H9 (cell line): ENCODE measurements around the gene EPS8L1. TPM values are rescaled to one million over a fixed set of nuclear protein-coding genes. Genes with fewer than 3 reads are reported as not detected.

Experiments
- DNase-seq: peaks from one replicate; pipeline ENCODE4 v3.0.0-alpha.2; 2017
- H2AFZ ChIP-seq: one replicate; pipeline ENCODE4 v1.6.1; 2013; ENCODE audit warnings: mild to moderate bottlenecking, low read length, control low read depth, moderate library complexity
- H2AK5ac ChIP-seq: 2 replicates; pipeline ENCODE4 v1.6.1; 2013; ENCODE audit warnings: low read length, control low read depth, mixed read lengths; ENCODE audit not compliant: insufficient read length
- H2BK120ac ChIP-seq: one replicate; pipeline ENCODE4 v1.6.1; 2013; ENCODE audit warnings: low read depth, mild to moderate bottlenecking, low read length, control low read depth, inconsistent platforms; ENCODE audit not compliant: poor library complexity, severe bottlenecking
- H2BK12ac ChIP-seq: 2 replicates; pipeline ENCODE4 v1.6.1; 2013; ENCODE audit warnings: low read length, control low read depth, mixed read lengths, low read depth; ENCODE audit not compliant: insufficient read length
- H2BK15ac ChIP-seq: 2 replicates; pipeline ENCODE4 v1.6.1; 2013; ENCODE audit warnings: low read depth, low read length, control low read depth
- H2BK20ac ChIP-seq: one replicate; pipeline ENCODE4 v1.6.1; 2013; ENCODE audit warnings: low read depth, mild to moderate bottlenecking, low read length, control low read depth, inconsistent platforms; ENCODE audit not compliant: poor library complexity, severe bottlenecking
- H2BK5ac ChIP-seq: 2 replicates; pipeline ENCODE4 v1.6.1; 2013; ENCODE audit warnings: low read length, control low read depth, mixed read lengths; ENCODE audit not compliant: insufficient read length
- H3K14ac ChIP-seq: 2 replicates; pipeline ENCODE4 v1.6.1; 2013; ENCODE audit warnings: low read length, control low read depth; ENCODE audit not compliant: insufficient read depth
- H3K18ac ChIP-seq: 2 replicates; pipeline ENCODE4 v1.6.1; 2013; ENCODE audit warnings: low read depth, mild to moderate bottlenecking, mixed read lengths, low read length, control low read depth; ENCODE audit not compliant: insufficient read length
- H3K23ac ChIP-seq: 2 replicates; pipeline ENCODE4 v1.6.1; 2013; ENCODE audit warnings: low read length, control low read depth, mixed read lengths, low read depth; ENCODE audit not compliant: insufficient read length
- H3K23me2 ChIP-seq: 2 replicates; pipeline ENCODE4 v1.6.1; 2013; ENCODE audit warnings: low read depth, mild to moderate bottlenecking, mixed read lengths, low read length, control low read depth; ENCODE audit not compliant: insufficient read length, poor library complexity, severe bottlenecking
- H3K27ac ChIP-seq: 2 replicates; pipeline ENCODE4 v1.5.1; 2013; ENCODE audit warnings: low read length, control low read depth, mixed read lengths, low read depth; ENCODE audit not compliant: insufficient read length
- H3K27me3 ChIP-seq: 2 replicates; pipeline ENCODE4 v1.6.1; 2013; ENCODE audit warnings: low read length, control low read depth, inconsistent platforms; ENCODE audit not compliant: insufficient read depth
- H3K4ac ChIP-seq: 2 replicates; pipeline ENCODE4 v1.6.1; 2013; ENCODE audit warnings: low read depth, mild to moderate bottlenecking, control low read depth, inconsistent platforms, low read length, moderate library complexity
- H3K4me1 ChIP-seq: 2 replicates; pipeline ENCODE4 v1.6.1; 2013; ENCODE audit warnings: low read length, control low read depth, inconsistent platforms; ENCODE audit not compliant: insufficient read depth
- H3K4me2 ChIP-seq: 2 replicates; pipeline ENCODE4 v1.6.1; 2013; ENCODE audit warnings: low read length, control low read depth, mixed read lengths; ENCODE audit not compliant: insufficient read length, insufficient read depth
- H3K56ac ChIP-seq: 2 replicates; pipeline ENCODE4 v1.6.1; 2013; ENCODE audit warnings: low read depth, mild to moderate bottlenecking, mixed read lengths, low read length, control low read depth; ENCODE audit not compliant: insufficient read length
- H3K79me1 ChIP-seq: 2 replicates; pipeline ENCODE4 v1.6.1; 2013; ENCODE audit warnings: low read depth, mild to moderate bottlenecking, moderate library complexity, low read length, control low read depth, inconsistent platforms; ENCODE audit not compliant: insufficient read depth, poor library complexity, severe bottlenecking
- H3K79me2 ChIP-seq: 2 replicates; pipeline ENCODE4 v1.6.1; 2013; ENCODE audit warnings: low read length, control low read depth, inconsistent platforms; ENCODE audit not compliant: insufficient read depth
- H3K9ac ChIP-seq: 2 replicates; pipeline ENCODE4 v1.6.1; 2013; ENCODE audit warnings: low read length, control low read depth, mixed read lengths; ENCODE audit not compliant: insufficient read length; ENCODE audit errors: extremely low read depth
- H3K9me3 ChIP-seq: one replicate; pipeline ENCODE4 v1.6.1; 2013; ENCODE audit warnings: low read depth, low read length, inconsistent platforms; ENCODE audit not compliant: control insufficient read depth
- H3T11ph ChIP-seq: one replicate; pipeline ENCODE4 v1.6.1; 2013; ENCODE audit warnings: mild to moderate bottlenecking, low read length, control low read depth, inconsistent platforms
- H4K20me1 ChIP-seq: one replicate; pipeline ENCODE4 v1.6.1; 2013; ENCODE audit not compliant: control insufficient read depth, insufficient read length, insufficient read depth
- H4K5ac ChIP-seq: 2 replicates; pipeline ENCODE4 v1.6.1; 2013; ENCODE audit warnings: low read depth, mild to moderate bottlenecking, mixed read lengths, low read length, control low read depth; ENCODE audit not compliant: insufficient read length
- H4K8ac ChIP-seq: replicated peaks from 2 replicates; pipeline ENCODE4 v1.6.1; 2013; ENCODE audit warnings: low read length, control low read depth, mixed read lengths, low read depth; ENCODE audit not compliant: insufficient read length
- H4K91ac ChIP-seq: 2 replicates; pipeline ENCODE4 v1.6.1; 2013; ENCODE audit warnings: low read depth, mild to moderate bottlenecking, moderate library complexity, mixed read lengths, low read length, control low read depth; ENCODE audit not compliant: insufficient read length
- H3K27ac Mint-ChIP-seq, 3 experiments: 2 replicates in 2 of 3; 3 replicates in 1 of 3; pipeline ENCODE4 v1.8.0; 2020 to 2021; ENCODE audit warnings: mixed read lengths in 3 of 3, mild to moderate bottlenecking in 1 of 3, moderate library complexity in 1 of 3
- H3K27me3 Mint-ChIP-seq: 2 replicates; pipeline ENCODE4 v1.8.0; 2021; ENCODE audit warnings: low read depth, mild to moderate bottlenecking, moderate library complexity, mixed read lengths
- H3K36me3 Mint-ChIP-seq, 3 experiments: 2 replicates in 2 of 3; 3 replicates in 1 of 3; pipeline ENCODE4 v1.8.0; 2020 to 2021; ENCODE audit warnings: low read depth in 3 of 3, mixed read lengths in 3 of 3; ENCODE audit not compliant: insufficient read depth in 1 of 3
- H3K4me1 Mint-ChIP-seq, 2 experiments: 2 replicates each; pipeline ENCODE4 v1.8.0; 2020; ENCODE audit warnings: mixed read lengths in 2 of 2
- H3K4me3 Mint-ChIP-seq, 2 experiments: 2 replicates in 1 of 2; 3 replicates in 1 of 2; pipeline ENCODE4 v1.8.0; 2020 to 2021; ENCODE audit warnings: mild to moderate bottlenecking in 2 of 2, mixed read lengths in 2 of 2, moderate library complexity in 1 of 2
- H3K9me3 Mint-ChIP-seq, 2 experiments: 2 replicates in 1 of 2; 3 replicates in 1 of 2; pipeline ENCODE4 v1.8.0; 2020; ENCODE audit warnings: mild to moderate bottlenecking in 2 of 2, mixed read lengths in 2 of 2, moderate library complexity in 1 of 2
- CTCF ChIP-seq: fragments of 200-600 bp; sonication (generic); conservative IDR thresholded peaks from 3 replicates; pipeline ENCODE4 v1.8.0; 2021; ENCODE audit warnings: antibody characterized with exemption, mild to moderate bottlenecking
- WGBS: extraction: QIAGEN DNeasy Blood & Tissue Kit; methylation state at CpG from one replicate; pipeline ENCODE4 v1.1.7; 2013; ENCODE audit warnings: missing lambda C conversion rate, low lambda C conversion rate, mixed read lengths; ENCODE audit not compliant: insufficient read length; ENCODE audit errors: extremely low coverage; 5-methylcytosine and 5-hydroxymethylcytosine counted together
- total RNA-seq: library from RNA; stranded (reverse); gene quantifications from 2 replicates; pipeline ENCODE4 v1.2.1, GENCODE V29; 2021

Gene EPS8L1
- total RNA-seq, 1 experiment from 2014 or later: 24.0 TPM

- H3K9ac ChIP-seq: no peak overlapping the region
- no peak overlapping the region for H4K8ac ChIP-seq
- no peak overlapping the region for H3T11ph ChIP-seq
- H2BK5ac ChIP-seq: no peak overlapping the region
- H3K23ac ChIP-seq: no peak overlapping the region
- H3K9me3 Mint-ChIP-seq: peaks cover 5% of the 10 kb centered on the region in 2 experiments; a peak in 4 of 5 replicates
- no peak overlapping the region for H3K18ac ChIP-seq
- H3K4me1 ChIP-seq: peaks cover 9% of the 10 kb centered on the region
- no peaks in the 10 kb centered on the region for H3K9me3 ChIP-seq
- H3K4me3 Mint-ChIP-seq: no peak overlapping the region
- no peak overlapping the region for H2AK5ac ChIP-seq
- no peak for DNase-seq
- H3K14ac ChIP-seq: no peak overlapping the region
- H3K27ac Mint-ChIP-seq: no peak overlapping the region
- no peaks in the 10 kb centered on the region for H3K79me1 ChIP-seq
- peaks cover 8% of the 10 kb centered on the region for H3K23me2 ChIP-seq
- H4K5ac ChIP-seq: no peak overlapping the region
- H3K27ac ChIP-seq: no peak overlapping the region
- H3K56ac ChIP-seq: no peak overlapping the region
- WGBS: no CpG with 5 or more reads among the region's 8 CpGs
- H2BK15ac ChIP-seq: no peak overlapping the region
- no peaks in the 10 kb centered on the region for H3K79me2 ChIP-seq
- H4K91ac ChIP-seq: no peak overlapping the region
- peaks cover 25 to 33% of the 10 kb centered on the region in 2 experiments for H3K4me1 Mint-ChIP-seq
- H3K4ac ChIP-seq: no peak overlapping the region
- H3K36me3 Mint-ChIP-seq: no peaks in the 10 kb centered on the region
- H2BK12ac ChIP-seq: no peak overlapping the region
- no peak for TF ChIP-seq CTCF
- no peak overlapping the region for H2BK120ac ChIP-seq
- peaks cover 94% of the 10 kb centered on the region for H3K27me3 Mint-ChIP-seq
- no peak overlapping the region for H2BK20ac ChIP-seq
- H4K20me1 ChIP-seq: no peaks in the 10 kb centered on the region
- no peak overlapping the region for H2AFZ ChIP-seq
- H3K4me2 ChIP-seq: no peak overlapping the region
- H3K27me3 ChIP-seq: peaks cover 37% of the 10 kb centered on the region
Measured at GRCh38 chr19:55071129-55071502, 4.6 kb upstream of the EPS8L1 start.
